ENCODE measurements around the gene ACAN. TPM values are rescaled to one million over a fixed set of nuclear protein-coding genes. Genes with fewer than 3 reads are reported as not detected.

ACAN gene
- total RNA-seq, 1 experiment from 2014 or later, result 0.50 TPM

- no peak overlapping the region for H2BK12ac ChIP-seq (ENCODE audit: insufficient read length, low read depth, low read length)
- H3K4me1 ChIP-seq (ENCODE audit: insufficient read depth, low read length), result no peaks in the 10 kb centered on the region
- Mint-ChIP-seq H3K36me3 (ENCODE audit: insufficient read depth in 1 of 3, low read depth in 3 of 3) (no peaks in the 10 kb centered on the region), H3K9me3 (no peaks in the 10 kb centered on the region), H3K4me3 (no peak overlapping the region), H3K27ac (no peak overlapping the region), H3K4me1 (peaks cover 3 to 10% of the 10 kb centered on the region in 2 experiments; a peak in 3 of 4 replicates), H3K27me3 (ENCODE audit: low read depth) (peaks cover 5% of the 10 kb centered on the region)
- no peak overlapping the region for H2BK15ac ChIP-seq (ENCODE audit: low read depth, low read length)
- no peak overlapping the region for H3K18ac ChIP-seq (ENCODE audit: insufficient read length, low read depth, low read length)
- DNase-seq, result no peak
- H3K4ac ChIP-seq (ENCODE audit: low read depth, low read length), result no peak overlapping the region
- no peak overlapping the region for H3K14ac ChIP-seq (ENCODE audit: insufficient read depth, low read length)
- H3K4me2 ChIP-seq (ENCODE audit: insufficient read depth, insufficient read length, low read length), result no peak overlapping the region
- H3K23me2 ChIP-seq (ENCODE audit: insufficient read length, low read depth, low read length, poor library complexity, severe bottlenecking), result peaks cover 3% of the 10 kb centered on the region
- no peaks in the 10 kb centered on the region for H3K79me1 ChIP-seq (ENCODE audit: insufficient read depth, low read depth, low read length, poor library complexity, severe bottlenecking)
- no peak overlapping the region for H3K23ac ChIP-seq (ENCODE audit: insufficient read length, low read depth, low read length)
- H2BK20ac ChIP-seq (ENCODE audit: low read depth, low read length, poor library complexity, severe bottlenecking), result no peak overlapping the region
- no peak overlapping the region for H2AK5ac ChIP-seq (ENCODE audit: insufficient read length, low read length)
- H4K5ac ChIP-seq (ENCODE audit: insufficient read length, low read depth, low read length), result no peak overlapping the region
- no peaks in the 10 kb centered on the region for H3K9me3 ChIP-seq (ENCODE audit: control insufficient read depth, low read depth, low read length)
- no peaks in the 10 kb centered on the region for H3K27me3 ChIP-seq (ENCODE audit: insufficient read depth, low read length)
- H4K20me1 ChIP-seq (ENCODE audit: control insufficient read depth, insufficient read depth, insufficient read length), result no peaks in the 10 kb centered on the region
- H4K8ac ChIP-seq (replicated peaks; ENCODE audit: insufficient read length, low read depth, low read length), result no peak overlapping the region
- H2AFZ ChIP-seq (ENCODE audit: low read length), result no peak overlapping the region
- H3K79me2 ChIP-seq (ENCODE audit: insufficient read depth, low read length), result no peaks in the 10 kb centered on the region
- WGBS (ENCODE audit: extremely low coverage, insufficient read length, low lambda C conversion rate), result no CpG with 5 or more reads among the region's 3 CpGs
- TF ChIP-seq CTCF (conservative IDR thresholded peaks at IDR 0.05), result no peak
- no peak overlapping the region for H2BK120ac ChIP-seq (ENCODE audit: low read depth, low read length, poor library complexity, severe bottlenecking)
- no peak overlapping the region for H3K9ac ChIP-seq (ENCODE audit: extremely low read depth, insufficient read length, low read length)
- no peak overlapping the region for H3K27ac ChIP-seq (ENCODE audit: insufficient read length, low read depth, low read length)
- no peak overlapping the region for H3T11ph ChIP-seq (ENCODE audit: low read length)
- H3K56ac ChIP-seq (ENCODE audit: insufficient read length, low read depth, low read length), result no peak overlapping the region
- no peak overlapping the region for H2BK5ac ChIP-seq (ENCODE audit: insufficient read length, low read length)
- H4K91ac ChIP-seq (ENCODE audit: insufficient read length, low read depth, low read length), result no peak overlapping the region
These were observed 35.9 kb downstream of the ACAN start for GRCh38 chr15:88839146-88839545.
